ENCODE results near the gene IL10RA.
"Not testable (repeated sequence)": the region's sequence is repeated elsewhere in the genome, so short reads cannot be mapped to it uniquely, and the experiment has no call there.

IL10RA gene

DNA sequence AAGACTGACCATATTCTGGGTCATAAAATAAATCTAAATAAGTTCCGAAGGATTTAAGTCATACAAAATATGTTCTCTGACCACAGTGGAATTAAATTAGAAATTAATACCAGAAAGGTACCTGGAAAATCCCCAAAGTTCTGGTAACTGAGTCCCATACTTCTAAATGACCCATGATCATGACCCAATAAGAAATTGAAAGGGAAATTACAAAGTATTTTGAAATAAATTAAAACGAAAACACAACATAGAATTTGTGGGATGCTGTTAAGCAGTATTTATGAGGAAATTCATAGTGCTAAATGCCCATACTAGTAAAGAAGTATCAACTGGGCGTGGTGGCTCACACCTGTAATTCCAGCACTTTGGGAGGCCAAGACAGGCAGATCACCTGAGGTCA is 23.4 kb upstream of the IL10RA start:
- DNase-seq (ENCODE audit: low spot score) = no peak

DNA sequence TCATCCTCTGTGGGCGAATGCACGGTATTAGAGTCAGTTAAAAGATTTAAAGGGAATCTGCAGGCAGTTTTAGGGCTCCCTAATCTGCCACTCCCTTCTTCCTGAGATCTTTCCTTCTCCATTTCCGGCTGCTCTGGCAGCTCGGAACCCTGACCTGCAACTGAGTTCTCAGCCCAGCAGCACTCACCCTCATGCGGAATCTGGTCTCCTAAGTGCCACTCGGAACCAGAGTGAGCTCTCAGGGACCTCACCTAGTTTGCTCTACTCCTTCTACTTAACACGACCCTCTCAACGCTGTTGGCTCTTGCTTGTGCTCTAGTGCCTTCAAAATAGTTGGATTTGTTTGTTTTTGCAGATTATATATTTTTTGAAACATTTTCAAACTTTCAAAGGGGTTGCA is 19.3 kb upstream of the IL10RA start:
- no peak for DNase-seq (ENCODE audit: low spot score)

DNA sequence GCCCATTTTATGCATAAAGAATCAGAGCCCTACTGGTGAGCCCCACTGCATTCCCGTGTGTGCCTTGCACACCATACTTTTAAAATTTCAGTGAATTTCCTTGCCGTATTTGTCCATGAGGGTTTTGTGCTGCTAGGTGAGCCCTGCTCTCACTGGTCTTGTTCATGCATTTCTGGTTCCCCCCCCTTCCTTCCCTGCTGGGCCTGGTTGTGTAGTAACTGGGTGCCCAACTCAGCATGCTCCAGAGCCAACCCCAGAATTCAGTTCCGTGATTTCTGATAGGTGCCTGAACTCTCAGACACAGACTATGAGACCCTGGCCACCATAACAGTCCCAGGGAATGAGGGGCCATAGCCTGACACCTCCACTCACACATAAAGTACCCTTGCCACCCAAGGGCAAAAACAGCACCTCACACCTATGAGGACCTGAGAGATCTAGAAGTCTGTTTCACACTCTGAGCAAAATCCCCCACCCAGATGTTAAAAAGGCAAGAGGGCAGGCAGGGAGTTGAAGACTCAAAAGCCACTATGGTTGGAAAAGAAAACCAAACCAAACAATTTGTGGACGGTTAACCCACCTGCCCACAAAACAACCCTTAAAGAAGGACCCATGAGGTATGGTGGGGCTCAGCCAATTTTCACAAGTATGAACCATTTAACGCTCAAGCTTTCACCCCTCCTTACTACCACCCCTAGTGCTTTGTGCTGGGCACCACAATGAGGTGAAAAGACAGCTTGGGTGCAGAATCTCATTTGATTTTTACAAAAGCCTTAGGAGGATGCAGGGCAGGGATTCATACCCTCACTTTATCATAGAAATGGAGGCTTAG is 16.8 kb upstream of the IL10RA start:
- no peak for DNase-seq (ENCODE audit: low spot score)

DNA sequence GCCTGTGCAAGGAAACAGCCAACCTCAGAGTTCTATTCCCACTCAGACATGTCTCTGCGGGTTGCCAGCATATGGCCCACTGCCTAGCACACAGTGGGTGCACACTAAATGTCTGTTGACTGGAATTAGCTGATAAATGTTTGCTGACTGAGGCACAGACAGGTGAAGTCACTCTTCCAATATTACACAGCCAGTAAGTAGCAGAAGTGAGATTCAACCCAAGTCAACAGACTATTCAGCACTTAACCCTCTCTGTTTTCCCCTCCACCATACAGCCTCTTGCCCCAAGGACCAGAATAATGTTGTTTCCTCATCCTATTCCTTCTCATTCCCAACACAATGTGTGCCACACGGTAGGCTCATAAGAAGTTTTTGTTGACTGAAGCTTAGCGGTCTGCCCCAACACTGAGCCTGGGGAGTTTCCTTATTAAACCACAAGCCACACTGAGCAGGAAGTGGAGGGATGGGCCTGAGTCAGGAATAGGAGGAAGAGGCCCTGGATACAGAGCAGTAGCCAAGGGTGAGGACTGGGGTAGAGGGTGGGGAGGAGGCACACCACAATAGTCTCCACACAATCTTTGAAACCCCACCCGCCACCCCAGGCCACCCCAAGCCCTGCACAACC is 15.7 kb upstream of the IL10RA start:
- no peak for DNase-seq (ENCODE audit: low spot score)

DNA sequence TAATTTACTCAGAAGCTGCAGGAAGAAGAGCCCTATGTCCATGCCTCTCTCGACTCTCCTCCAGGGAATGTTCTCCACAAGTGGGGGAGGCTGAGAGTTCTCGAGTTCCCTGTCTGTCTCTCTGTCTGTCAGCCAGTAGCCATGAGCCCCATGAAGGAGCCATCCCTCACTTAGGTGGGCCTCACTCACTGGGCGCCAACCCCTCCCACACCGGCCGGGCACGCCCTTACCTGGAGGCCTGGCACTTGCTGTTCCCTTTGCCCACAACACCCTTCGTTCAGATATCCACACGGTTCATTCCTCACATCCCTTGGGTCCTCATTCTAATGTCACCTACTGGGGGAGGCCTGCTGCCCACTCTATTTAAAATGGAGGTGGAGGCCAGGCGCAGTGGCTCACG is 14.2 kb upstream of the IL10RA start:
- DNase-seq (ENCODE audit: low spot score) = no peak

DNA sequence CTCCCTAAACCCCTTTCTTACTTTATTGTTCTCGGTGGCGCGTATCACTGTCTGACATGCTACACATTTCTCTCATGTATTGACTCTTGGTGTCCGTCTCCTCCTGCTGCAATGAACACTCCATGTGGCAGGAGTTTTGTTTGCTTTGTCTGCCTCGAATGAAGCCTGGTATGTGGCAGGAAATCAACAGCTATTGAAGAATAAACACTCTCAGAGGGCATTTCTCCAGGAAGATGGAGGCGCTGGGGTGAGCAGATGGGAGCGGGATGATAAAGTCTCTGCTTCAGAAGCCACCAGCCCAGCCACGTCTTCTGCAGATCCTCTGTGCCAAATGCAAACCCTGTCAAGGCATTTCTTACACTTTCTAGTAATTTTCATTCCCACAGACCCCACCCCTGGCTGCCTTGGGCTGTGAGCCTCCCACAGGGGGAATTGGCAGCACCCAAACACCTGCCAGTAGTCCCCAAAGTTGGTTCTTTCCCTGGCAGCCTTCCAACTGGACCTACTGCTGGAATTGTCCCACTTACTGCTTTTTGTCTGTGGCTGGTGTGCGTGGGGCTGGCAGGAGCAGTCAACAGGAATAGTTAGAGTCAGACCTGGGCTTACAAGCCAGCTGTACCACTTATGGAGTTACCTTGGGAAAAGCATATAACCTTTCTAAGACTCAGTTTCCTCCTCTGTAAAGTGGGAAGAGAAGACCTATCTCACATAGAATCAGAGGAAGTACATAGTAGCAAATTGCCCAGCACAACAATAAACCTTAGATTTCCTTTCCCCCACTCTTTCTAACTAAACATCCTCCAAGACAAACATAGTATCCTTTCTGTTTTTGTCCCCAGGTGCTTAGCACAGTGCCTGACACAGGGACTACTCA is 13.3 kb upstream of the IL10RA start:
- DNase-seq (ENCODE audit: low spot score) = no peak

DNA sequence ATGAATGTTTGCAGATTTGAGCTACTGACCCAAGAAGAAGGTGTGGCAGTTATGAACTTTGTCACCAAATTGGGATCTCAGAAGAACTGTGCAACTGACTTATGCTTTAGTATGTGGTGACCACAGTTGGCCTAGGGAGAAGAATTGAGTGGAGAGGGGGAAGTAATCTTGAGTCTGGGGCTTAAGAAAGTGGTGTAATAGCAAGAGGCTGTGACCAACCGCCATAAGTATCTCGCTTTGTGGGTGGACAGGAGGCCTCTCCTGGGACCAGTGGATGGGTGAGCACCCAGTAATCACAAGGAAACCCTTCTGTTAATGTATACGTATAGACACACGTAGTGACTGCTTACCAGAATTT is 12.7 kb upstream of the IL10RA start:
- no peak for DNase-seq (ENCODE audit: low spot score)

DNA sequence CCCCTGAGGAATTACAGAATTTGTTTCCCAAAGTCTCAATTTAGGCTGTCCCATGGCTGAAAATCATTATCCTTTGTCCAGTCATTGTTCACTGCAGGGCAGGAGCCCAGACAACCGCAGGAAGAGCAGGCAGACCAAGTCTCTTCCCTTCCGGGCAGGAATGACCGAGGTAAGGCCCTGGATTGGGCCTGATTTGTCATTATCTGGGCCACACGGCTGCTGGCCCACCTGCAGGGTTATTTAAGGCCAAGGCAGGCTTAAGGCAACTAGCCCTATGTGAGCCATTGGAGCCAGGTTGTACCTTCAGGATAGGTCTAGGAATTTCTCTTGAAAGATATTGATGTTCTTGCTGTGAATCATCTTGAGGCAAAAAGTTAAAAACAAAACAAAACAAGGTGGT is 9.7 kb upstream of the IL10RA start:
- DNase-seq (ENCODE audit: low spot score) = no peak

DNA sequence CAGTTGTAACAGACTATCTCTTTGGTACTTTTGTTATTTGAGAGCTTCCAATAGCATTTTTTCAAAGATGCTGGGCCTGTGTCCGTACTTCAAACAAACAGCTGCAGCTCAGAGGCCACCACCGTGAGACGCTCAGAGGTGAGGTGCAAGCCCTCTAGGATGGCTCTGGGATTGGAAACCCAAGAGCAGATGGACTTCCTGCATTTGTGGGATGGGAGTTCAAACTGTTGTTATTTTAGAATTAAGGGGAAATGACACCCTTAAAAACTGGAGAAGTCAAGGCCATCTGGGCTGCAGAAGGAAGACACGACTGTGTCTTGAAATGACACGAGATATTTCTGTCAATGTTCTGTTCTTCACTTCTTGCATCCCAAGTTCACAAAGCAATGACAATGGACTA is 9.2 kb upstream of the IL10RA start:
- DNase-seq (ENCODE audit: low spot score) = no peak

DNA sequence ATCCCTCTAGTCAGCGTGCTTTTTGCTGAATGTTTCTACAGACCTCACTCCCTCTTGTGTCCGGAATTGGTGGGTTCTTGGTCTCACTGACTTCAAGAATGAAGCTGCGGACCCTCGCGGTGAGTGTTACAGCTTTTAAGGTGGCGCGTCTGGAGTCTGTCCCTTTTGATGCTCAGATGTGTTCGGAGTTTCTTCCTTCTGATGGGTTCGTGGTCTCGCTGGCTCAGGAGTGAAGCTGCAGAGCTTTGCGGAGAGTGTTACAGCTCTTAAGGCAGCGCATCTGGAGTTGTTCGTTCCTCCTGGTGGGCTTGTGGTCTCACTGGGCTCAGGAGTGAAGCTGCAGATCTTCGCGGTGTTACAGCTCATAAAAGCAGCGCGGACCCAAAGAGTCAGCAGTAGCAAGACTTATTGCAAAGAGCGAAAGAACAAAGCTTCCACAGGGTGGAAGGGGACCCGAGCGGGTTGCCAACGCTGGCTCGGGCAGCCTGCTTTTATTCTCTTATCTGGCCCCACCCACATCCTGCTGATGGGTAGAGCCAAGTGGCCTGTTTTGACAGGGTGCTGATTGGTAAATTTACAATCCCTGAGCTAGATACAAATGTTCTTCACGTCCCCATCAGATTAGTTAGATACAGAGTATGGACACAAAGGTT is 8.5 kb upstream of the IL10RA start:
- DNase-seq (ENCODE audit: low spot score) = not testable (repeated sequence)

DNA sequence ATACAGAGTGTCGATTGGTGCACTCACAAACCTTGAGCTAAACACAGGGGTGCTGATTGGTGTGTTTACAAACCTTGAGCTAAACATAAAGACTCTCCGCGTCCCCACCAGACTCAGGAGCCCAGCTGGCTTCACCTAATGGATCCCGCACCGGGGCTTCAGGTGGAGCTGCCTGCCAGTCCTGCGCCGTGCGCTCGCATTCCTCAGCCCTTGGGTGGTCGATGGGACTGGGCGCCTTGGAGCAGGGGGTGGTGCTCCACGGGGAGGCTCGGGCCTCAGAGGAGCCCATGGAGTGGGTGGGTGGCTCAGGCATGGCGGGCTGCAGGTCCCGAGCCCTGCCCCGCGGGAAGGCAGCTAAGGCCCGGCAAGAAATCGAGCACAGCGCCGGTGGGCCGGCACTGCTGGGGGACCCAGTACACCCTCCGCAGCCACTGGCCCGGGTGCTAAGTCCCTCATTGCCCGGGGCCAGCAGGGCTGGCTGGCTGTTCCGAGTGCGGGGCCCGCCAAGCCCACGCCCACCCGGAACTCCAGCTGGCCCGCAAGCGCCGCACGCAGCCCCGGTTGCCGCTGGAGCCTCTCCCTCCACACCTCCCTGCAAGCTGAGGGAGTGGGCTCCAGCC is 7.8 kb upstream of the IL10RA start:
- DNase-seq (ENCODE audit: low spot score) = not testable (repeated sequence)

DNA sequence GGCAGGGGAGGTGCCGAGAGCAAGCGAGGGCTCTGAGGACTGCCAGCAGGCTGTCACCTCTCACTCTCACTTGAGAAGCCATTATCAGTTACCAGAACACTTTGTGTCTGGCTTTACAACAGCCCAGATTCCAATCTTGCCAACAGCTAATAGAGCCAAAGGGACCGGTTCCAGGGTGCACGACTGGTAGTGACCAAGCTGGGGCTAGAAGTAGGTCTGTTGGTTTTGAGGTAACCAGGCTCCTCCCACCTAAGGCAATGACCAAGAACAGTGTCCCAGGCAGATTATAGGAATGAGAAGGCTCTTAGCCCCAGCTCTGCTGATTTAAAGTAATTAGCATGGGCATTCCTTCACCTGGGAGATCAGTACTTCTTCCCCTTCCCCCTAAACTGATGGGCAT is 7.2 kb upstream of the IL10RA start:
- DNase-seq (ENCODE audit: low spot score) = no peak

DNA sequence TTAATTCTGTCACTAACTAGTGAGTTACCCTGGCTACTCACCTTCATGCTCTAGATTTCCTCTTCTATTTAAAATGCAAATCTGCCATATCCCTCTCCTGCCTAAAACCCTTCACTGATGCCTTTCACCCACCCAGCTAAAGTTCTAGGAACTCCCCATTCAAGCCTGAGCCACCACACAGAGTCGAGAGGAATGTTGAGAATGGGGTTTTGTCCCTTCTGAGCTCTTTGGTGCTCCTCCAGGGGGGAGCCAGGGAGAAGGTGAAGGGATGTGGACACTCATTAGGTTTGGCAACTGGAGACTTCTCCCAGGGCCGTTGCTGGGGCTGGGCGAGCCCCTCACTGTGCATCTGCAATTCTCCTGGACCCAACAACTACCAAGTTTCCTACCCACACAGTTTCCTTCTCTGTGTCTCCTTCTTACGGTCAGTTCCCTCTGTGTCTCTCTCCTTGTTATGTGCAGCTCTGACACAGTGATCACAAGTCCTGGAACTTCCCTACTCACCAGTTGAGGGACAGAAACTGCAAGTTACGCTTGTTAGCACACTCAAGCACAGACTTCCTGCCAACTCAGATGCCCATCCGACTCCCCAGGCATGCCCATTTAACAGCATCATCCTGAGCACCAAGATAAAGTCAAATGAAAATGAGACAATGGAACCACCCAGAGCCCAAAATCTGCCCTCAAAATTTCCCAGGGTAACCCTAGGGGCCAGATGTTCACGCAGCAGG is 6.5 kb upstream of the IL10RA start:
- peak; percentile 3 for DNase-seq (ENCODE audit: low spot score)

DNA sequence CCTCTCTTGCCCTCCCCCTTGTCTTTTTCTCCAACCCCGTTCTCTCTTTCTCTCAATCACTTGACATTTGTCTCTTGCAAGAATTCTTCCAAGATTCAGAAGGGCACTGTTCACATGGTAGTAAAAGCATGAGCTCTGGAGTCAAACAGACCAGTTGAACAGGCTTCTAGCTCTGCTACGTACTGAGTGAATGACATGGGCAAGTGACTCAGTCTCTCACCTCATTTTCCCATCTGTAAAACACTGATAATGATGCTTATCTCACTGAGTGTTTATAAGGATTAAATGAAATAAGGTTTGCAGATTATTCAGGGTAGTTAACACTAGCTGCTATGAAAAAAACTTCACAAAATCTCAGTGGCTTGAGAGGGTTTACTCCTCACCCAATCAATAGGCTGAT is 5.9 kb upstream of the IL10RA start:
- no peak for DNase-seq (ENCODE audit: low spot score)

DNA sequence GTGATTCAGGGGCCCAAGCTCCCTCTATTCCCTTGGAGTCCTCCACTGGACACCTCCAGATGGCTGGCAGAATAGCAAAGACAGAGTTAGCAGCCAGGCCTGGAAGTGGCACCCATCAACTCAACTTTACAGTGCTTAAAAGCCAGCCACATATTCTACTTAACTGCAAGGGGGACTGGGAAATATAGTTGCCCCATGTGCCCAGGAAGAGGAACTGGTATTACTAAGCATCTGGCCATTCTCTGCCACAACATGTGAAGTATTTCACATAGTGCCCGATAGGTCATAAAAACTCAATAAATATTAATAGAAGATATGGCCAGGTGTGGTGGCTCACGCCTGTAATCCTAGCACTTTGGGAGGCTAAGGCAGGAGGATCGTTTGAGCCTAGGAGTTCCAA is 5.5 kb upstream of the IL10RA start:
- DNase-seq (ENCODE audit: low spot score) = no peak

DNA sequence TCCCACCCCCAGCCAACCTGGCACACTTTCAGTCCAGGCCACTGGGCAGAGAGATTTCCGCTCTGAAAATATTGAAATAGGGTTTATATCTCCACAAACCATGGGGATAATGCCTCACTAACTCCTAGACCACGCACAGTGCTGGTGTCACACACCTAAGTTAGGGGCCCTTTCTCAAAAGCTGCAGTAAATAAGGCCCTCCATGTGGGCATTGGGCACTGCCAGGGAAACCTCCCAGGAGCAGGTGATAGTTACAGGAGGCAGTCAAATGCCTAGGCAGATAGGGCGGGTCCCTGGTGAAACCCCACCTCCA is 3.1 kb upstream of the IL10RA start:
- no peak for DNase-seq (ENCODE audit: low spot score)

DNA sequence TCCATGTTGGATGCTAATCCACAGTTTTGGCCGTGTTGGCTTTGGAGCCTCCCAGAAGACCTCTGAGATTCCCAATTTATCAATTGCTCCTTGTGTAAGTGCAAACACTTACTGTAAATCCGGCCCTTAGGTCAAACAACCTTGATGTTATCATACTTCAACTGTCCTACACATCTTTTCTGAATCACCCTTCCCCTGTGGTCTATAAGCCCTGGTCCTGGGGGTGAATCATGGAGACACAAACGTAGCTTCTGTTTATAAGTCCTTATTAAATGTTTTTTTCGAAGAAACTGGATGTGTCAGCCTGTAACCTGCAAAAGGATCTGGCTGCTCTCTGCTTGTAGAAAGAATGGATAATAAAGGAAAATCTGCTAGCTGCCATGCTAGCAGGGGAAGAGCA is 1.7 kb upstream of the IL10RA start:
- DNase-seq (ENCODE audit: low spot score) = no peak

DNA sequence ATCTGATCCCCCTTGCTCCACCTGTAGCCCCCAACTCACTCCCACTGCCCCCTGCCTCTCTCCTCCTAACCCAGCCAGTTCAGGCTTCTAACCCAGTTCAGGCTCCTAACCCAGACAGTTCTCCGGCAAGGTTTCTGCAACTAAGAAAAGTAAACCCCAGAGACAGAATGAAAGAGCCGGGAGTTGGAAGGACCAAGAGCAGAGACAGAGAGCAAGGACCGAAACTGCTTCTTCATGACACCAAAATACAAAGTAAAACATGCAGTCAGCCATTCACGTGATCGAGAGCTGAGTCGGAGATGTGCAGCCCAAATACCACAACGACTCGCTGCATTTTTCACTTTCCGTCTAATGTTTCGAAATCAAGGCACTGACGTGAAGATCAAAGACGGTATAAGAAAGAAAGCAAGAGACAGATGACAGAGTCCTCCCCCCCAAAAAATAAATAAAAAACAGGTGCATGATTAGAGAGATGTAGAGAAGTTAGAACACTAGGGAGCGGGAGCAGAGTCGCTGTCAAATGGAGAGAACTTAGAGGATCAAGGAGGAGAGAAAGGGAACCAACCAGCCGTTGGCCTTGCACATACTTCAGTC is 884 bp downstream of the IL10RA start:
- no peak for DNase-seq (ENCODE audit: low spot score)

DNA sequence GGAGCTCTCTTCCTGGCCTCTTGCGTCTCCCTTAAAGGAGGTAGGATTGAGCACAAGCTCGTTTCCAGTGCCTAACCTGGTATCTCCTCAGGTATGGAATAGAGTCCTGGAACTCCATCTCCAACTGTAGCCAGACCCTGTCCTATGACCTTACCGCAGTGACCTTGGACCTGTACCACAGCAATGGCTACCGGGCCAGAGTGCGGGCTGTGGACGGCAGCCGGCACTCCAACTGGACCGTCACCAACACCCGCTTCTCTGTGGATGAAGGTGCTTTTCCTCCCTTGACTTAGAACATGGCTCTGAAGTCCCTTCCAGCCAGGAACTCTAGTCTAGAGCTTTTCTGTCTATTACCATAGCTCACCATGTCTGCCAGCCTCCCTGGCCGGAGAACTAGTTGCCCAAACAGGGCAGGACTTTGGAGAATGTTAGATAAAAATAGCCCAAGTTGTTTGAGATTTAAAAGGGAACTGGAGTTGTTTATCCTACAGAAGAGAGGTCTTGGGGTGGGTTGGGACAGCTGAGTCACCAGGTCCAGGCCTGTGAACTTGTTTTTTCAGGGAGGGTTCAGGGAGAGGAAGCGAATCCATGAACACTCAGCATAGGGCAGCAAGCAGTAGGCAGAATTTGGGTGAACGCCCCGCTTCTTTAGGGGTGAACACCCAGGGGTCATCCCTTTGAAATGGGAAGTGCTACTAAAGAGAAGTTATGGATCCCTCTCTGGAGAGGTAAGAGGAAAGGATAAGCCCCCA is 3.3 kb downstream of the IL10RA start:
- DNase-seq (ENCODE audit: low spot score) = no peak

DNA sequence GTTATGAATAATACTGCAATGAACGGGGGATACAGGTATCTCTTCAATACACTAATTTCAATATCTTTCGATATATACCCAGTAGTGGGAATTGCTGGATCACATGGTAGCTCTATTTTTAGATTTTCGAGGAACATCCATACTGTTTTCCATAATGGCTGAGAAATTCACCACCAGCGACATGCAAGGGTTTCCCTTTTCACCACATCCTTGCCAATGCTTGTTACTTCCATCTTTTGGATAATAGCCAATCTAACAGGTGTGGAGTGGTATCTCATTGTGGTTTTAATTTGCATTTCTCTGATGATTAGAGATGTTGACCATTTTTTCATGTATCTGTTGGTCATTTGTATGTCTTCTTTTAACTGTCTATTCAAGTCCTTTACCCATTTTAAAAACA is 5.9 kb downstream of the IL10RA start:
- no peak for DNase-seq (ENCODE audit: low spot score)

All from AG08396 (cell line).